ENCODE results near the gene MRGPRD.

Gene MRGPRD

GRCh38 chr11:68980776-68981065, at the start of gene MRGPRD:
MRGPRD (minus strand) TSS chr11:68980986; CDS start chr11:68980986, 0 bp downstream.
- no peak for DNase-seq

DNA sequence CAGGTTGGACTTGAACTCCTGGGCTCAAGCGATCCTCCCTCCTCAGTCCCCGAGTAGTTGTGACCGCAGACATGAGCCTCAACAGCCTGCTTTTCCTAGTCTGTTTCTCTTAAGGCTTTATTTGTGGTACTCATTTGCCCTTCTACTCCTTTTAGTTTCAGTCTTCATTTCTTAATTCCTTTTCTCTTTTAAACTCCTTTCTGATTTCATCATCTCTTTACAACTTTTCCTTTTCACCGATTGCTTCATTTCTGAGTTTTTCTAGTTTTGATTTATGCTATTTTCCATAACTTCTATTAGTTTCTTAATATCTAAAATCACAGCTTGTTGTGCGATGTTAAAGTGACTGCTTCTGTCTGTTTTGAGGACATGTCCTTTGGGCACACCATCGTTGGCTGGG, 49.5 kb upstream of the MRGPRD start:
- DNase-seq: no peak

- DNase-seq: no peak
These were observed 47.1 kb upstream of the MRGPRD start for GRCh38 chr11:69027704-69028372.

DNA sequence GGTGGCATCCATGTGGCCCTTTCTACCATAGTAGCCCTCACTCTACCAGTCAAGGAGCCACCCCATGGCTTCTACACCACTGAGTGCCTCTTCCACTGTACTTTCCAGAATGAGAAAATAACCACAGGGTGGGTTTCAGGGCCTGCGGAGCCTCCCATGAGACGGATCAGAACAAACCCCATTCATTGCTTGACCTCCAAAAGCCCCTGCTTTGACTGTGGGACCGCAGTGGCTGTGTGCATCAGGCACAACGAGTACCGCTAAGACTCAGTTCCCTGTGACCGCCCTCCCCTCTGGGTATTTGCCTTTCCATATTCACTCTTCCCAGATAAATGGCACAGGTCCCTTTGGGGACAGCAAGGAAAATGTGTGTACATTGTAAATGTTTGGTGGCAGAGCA, 43.7 kb upstream of the MRGPRD start:
- DNase-seq: no peak

DNA sequence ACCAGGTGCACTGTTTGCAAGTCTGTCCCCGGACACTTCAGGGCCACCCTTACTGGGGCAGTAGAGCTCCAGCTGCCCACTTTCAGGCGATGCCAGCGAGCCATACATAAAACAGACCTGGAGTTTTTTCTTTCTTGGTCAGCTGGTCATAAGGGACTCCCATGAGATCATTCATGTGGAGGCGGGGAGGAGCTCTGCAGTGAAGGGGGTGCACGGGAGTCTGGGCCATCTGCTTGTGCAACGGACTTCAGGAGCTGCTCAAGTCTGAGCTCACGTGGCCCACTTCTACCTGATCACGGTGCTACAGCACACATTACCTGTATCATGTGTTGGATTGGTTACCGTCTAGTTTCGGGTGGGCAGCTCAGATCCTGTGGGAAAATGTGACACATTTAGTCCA, 41.5 kb upstream of the MRGPRD start:
- DNase-seq: no peak

- DNase-seq: no peak
These were observed 38.1 kb upstream of the MRGPRD start for GRCh38 chr11:69018924-69019323.

DNA sequence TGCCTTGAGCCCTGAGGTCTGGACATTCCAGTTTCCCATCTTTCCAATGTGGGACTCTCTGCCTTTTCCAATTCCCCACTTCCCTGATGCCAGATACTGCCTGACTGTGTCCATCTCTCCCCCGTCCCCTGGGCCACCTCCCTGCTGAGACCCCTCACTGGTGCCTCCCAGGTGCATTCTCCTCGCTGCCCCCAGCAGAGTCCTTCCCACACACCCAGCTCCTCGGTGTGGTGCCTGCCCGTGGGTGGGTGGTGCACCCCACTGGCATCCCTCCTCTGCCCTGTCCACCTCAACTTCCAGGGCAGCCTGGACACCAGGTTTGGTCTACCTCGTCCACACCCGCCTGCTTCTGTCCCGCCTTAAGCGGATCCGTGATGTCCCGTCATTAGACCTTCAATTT, 37.2 kb upstream of the MRGPRD start:
- DNase-seq: no peak

GRCh38 chr11:69014898-69015549, 34.2 kb upstream of the MRGPRD start:
- no peak for DNase-seq

- no peak for DNase-seq
These were observed 33.5 kb upstream of the MRGPRD start for GRCh38 chr11:69014084-69014851.

DNA sequence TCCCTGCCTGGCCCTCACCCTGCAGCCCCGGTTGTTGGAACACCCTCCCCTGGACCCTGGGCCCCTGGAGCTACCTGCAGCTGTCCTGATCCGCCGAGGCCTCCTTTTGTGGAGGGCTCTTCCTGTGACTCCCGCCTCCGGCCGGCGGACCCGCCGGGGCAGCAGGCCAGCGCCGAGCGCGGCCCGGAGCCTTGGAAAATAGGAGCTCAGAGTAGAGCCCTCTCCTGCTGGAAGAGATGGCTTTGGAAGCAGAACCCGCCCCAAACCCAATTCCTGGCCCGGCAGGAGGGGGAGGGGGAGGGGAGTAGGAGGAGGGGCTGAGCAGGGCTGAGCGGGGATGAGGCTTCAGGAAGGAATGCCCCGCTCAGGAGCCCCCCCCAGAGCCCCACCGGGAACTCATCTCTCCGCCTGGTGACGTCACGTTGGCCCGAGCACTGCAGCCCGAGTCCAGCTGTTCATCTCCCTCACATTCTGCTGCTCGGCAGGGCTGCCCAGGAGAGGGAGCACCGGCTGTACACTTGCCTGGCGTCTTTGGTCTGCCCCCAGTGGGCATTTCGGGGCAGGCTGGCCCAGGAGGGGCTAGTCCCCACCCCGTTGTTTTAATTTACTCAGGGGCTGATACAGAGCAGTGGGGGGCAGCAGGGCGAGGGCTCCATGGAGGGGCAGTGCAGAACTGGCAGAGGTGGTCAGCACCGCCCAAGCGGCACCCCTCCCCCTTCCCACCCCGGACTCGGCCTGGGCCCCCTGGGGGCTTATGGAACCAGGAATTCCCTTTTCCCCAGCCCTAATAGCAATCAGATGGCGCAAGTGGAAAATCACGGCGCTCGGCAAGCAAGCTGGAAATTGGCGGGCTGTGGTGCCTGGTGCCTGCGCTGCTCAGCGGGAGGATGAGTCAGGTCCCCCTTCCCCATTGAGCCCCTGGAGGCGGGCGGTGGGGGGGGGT, 32.5 kb upstream of the MRGPRD start, which contains the start of gene MRGPRF:
Gene MRGPRF, minus strand, starts transcription at position 238 of the 943 bp plus-strand sequence. CDS start 3,345 bp downstream, outside the sequence.
- DNase-seq: no peak

DNA sequence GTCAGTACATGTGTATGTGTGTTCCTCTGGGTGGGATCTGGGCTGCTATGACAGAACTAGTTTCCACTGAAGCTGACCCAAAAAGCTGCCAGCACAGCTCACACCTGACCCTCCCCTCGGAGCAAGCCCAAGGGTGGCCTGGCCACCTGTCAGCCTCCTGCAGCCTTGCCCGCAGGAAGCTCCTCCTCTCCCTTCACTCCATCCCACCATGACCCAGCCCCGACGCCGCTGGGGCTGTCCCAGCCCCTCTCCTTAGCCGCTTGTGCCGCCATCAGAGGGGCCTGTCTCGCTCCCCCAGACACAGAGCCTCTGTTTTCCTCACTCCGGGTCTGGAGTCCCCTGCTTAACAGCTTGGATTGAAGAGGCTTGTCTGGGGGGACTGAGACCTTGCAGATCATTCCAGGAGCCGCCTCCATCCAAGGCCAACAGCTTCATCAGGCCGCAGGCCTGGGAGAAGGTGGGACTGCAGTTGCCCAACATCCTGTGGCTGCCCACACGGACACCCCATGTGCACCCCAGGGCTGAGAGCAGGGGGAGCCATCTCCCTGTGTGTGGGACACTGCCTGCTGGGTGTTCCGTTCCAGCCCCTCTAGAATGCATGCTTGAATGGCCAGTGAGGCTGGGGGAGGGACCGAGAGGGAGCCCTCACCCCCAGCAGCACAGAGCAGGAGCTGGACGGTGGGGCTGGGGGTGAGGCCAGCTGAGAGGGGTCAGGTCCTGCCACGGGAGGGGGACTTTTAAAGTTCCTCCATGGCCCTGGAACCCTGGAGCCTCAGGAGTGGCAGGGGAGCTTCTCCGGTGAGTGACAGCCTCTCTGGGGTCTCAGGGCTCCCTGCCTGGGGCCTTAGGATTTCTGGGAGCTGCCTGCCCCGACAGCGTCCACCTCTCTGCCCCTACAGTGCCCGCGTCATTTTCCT, 31.6 kb upstream of the MRGPRD start:
- DNase-seq: no peak

GRCh38 chr11:69011624-69012091, 30.9 kb upstream of the MRGPRD start:
- no peak for DNase-seq

DNA sequence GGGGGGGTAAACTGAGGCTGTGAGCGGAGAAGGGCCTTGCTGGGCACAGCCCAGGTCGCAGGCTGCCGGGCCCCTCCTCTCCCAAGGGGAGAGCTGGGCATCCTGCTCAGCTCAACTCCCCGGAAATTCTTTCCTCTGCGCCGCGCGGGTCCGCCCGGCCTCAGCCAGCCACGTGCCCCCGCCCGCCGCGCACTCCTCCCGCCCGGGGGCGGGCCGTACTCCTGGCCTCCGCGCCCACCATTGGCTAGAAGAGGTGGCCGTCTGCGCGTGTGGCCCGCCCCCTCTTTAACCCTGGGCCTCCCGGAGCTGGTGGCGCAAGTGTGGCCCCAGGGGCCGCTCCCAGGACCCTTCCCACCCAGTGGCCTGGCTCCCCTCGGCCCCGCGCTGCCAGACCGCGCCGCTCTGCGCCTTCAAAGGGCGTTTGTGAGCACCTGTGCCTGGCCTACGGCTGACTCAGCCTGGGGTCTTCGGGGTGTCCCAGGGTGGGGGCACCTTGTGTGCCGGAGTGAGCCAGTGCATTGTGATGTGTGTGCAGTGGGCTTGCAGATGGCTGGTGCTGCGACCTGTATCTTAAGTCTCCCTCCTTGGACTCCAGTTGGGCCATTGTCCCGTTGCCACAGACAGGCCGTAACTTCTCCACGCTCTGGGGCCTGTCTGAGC, 30.3 kb upstream of the MRGPRD start:
- peak; percentile 41 for DNase-seq

DNA sequence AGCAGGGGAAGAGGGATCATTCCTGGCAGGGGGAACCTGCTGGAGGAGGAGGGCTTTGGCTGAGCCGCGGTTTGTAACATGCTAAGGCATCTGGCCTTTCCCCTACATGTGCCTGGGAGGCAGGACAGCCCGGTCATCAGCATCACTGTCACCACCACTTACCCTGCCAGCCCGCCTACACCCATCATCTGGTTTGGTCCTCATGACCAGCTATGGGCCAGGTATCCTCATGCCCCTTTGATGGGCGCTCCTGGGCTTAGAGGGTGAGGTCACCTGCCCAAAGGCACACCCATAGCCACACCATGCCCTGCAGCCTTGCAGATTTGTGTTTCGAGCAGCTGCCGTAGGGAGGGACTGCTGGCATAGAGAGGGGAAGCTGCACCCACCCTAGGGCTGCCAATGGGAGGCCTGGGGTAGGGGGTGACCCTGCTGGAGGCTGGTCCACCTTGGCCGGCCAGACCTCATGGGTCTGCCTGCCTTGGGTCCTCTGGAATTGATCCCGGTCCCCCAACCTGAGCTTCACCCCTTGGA, 29.6 kb upstream of the MRGPRD start:
- DNase-seq: no peak

- no peak for DNase-seq
These were observed 28.8 kb upstream of the MRGPRD start for GRCh38 chr11:69009441-69010211.

- no peak for DNase-seq
These were observed 28.1 kb upstream of the MRGPRD start for GRCh38 chr11:69008737-69009440.

DNA sequence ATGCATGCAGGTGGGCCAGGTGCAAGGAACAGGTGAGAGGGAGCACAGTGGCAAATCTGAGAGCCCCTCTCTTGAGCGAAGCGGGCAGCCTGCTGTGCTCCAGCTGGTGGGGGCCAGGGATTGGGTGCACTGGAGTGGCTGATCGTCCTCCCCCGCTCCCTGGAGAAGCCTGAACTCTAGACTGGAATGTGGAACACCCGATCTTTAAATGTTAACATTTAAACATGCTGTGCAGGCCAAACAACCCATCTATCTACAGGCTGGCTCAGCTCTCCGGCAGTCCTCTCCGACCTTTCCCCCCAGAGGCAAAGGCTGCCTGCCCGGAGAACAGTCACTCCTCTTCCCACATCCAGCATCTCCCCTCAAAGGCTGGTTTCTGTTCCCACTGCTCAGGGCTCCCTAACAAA, 27.2 kb upstream of the MRGPRD start:
- DNase-seq: no peak

GRCh38 chr11:69006816-69007215, 26.0 kb upstream of the MRGPRD start:
- no peak for DNase-seq

GRCh38 chr11:69005631-69006368, 25.0 kb upstream of the MRGPRD start:
- DNase-seq: no peak

Data from activated CD4-positive, alpha-beta T cell treated with anti-CD3 and anti-CD28 coated beads, Interleukin-10, Interleukin-2, amounts not matched to agents 100 ng/mL and 50 ng/mL, durations not matched to agents 16 hours and 8 hours (primary cell).